CD4-positive, alpha-beta T cell treated with Interleukin-4 for 4 hours (primary cell): ENCODE results near the gene CCDC40.

ENCODE experiments used
- DNase-seq: peaks from one replicate; pipeline ENCODE4 v3.0.0-alpha.2; 2020

The CCDC40 gene

GRCh38 chr17:80002070-80002641, 34.3 kb upstream of the CCDC40 start:
- no peak for DNase-seq

- no peak for DNase-seq
These were observed 33.6 kb upstream of the CCDC40 start for GRCh38 chr17:80002690-80003490.

- DNase-seq: no peak
These were observed 32.5 kb upstream of the CCDC40 start for GRCh38 chr17:80003969-80004368.

- peak; percentile 50 for DNase-seq
These were observed 30.8 kb upstream of the CCDC40 start for GRCh38 chr17:80005360-80006338.

- no peak for DNase-seq
These were observed 30.1 kb upstream of the CCDC40 start for GRCh38 chr17:80006339-80006720.

- no peak for DNase-seq
These were observed 29.4 kb upstream of the CCDC40 start for GRCh38 chr17:80006811-80007752.

GRCh38 chr17:80007939-80008338, 28.5 kb upstream of the CCDC40 start:
- no peak for DNase-seq

GRCh38 chr17:80008383-80008840, 28.0 kb upstream of the CCDC40 start:
- peak; percentile 54 for DNase-seq

- DNase-seq: no peak
These were observed 27.6 kb upstream of the CCDC40 start for GRCh38 chr17:80008848-80009247.

GRCh38 chr17:80009391-80010282, 26.8 kb upstream of the CCDC40 start:
- no peak for DNase-seq

GRCh38 chr17:80010283-80010858, 26.1 kb upstream of the CCDC40 start:
- no peak for DNase-seq

GRCh38 chr17:80011989-80012555, 24.4 kb upstream of the CCDC40 start:
- DNase-seq: no peak

- no peak for DNase-seq
These were observed 23.4 kb upstream of the CCDC40 start for GRCh38 chr17:80012765-80013741.

GRCh38 chr17:80017226-80018010, 19.0 kb upstream of the CCDC40 start:
- DNase-seq: no peak

- DNase-seq: no peak
These were observed 17.4 kb upstream of the CCDC40 start for GRCh38 chr17:80018917-80019651.

GRCh38 chr17:80021600-80021999, 14.8 kb upstream of the CCDC40 start:
- DNase-seq: no peak

GRCh38 chr17:80023481-80024205, 12.8 kb upstream of the CCDC40 start:
- no peak for DNase-seq
